H1 (cell line): ENCODE results near the gene GPR18.

Experiments
- CHD2 ChIP-seq: IDR thresholded peaks from 2 replicates; pipeline ENCODE4 v1.6.1; 2012; ENCODE audit warnings: low read length, improper control_type of control experiment
- FOSL1 ChIP-seq: IDR thresholded peaks from 2 replicates; pipeline ENCODE4 v1.6.1; 2011; ENCODE audit warnings: mild to moderate bottlenecking, low read depth, low read length, moderate library complexity; ENCODE audit not compliant: insufficient read depth
- KDM1A ChIP-seq: fragments of 200-600, 300-600 bp; sonication (generic); IDR thresholded peaks from 2 replicates; pipeline ENCODE4 v1.7.1; 2016; ENCODE audit warnings: mild to moderate bottlenecking, low read length, borderline replicate concordance
- POLR2A ChIP-seq, 2 experiments: IDR thresholded peaks; 1 replicate in 1 of 2; 2 replicates in 1 of 2; pipeline ENCODE4 v1.6.1; 2011; ENCODE audit warnings: low read depth in 2 of 2, low read length in 2 of 2, mild to moderate bottlenecking in 2 of 2; ENCODE audit errors: control extremely low read depth in 1 of 2
- POLR2AphosphoS5 ChIP-seq: IDR thresholded peaks from 2 replicates; pipeline ENCODE4 v1.6.1; 2011; ENCODE audit warnings: low read depth, low read length
- TBP ChIP-seq: IDR thresholded peaks from 2 replicates; pipeline ENCODE4 v1.6.1; 2011; ENCODE audit warnings: low read depth, low read length, improper control_type of control experiment
- TF ChIP-seq, protein P1 (sequence below), 3 experiments: IDR thresholded peaks; 1 replicate in 2 of 3; 2 replicates in 1 of 3; pipeline versions ENCODE4 v1.5.1 to v1.6.1; 2011; ENCODE audit warnings: low read length in 3 of 3, mild to moderate bottlenecking in 3 of 3, inconsistent platforms in 2 of 3, low read depth in 1 of 3, moderate library complexity in 1 of 3; ENCODE audit not compliant: insufficient read depth in 1 of 3; ENCODE audit errors: control extremely low read depth in 1 of 3

DNA sequence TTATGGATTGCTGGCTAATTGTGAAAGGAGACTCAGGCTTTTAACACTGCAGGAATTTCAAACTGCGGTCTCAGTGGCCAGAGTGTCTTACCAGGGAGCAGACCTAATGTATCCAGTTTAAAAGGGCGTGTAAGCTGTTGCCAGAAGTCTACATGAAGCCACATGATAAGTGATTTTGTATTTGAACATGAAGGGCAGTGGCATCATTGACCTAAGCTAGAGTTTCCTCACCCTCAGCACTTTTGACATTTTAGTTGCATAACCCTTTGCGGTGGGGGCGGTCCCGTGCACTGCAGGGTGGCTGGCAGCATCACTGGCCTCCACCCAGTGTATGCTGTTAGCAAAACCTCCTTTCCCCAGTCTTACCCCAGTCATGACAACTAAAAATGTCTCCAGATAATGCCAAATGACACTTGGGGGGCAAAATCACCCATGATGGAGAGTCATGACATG lies 23.7 kb upstream of the GPR18 start:
- TF ChIP-seq CHD2 (no peak), POLR2A (IDR thresholded peaks at IDR 0.05; ENCODE audit: control extremely low read depth in 1 of 2, low read depth in 2 of 2, low read length in 2 of 2) (no peak), KDM1A (no peak), TBP (no peak), POLR2AphosphoS5 (no peak), FOSL1 (no peak)
- TF ChIP-seq, protein P1, sequence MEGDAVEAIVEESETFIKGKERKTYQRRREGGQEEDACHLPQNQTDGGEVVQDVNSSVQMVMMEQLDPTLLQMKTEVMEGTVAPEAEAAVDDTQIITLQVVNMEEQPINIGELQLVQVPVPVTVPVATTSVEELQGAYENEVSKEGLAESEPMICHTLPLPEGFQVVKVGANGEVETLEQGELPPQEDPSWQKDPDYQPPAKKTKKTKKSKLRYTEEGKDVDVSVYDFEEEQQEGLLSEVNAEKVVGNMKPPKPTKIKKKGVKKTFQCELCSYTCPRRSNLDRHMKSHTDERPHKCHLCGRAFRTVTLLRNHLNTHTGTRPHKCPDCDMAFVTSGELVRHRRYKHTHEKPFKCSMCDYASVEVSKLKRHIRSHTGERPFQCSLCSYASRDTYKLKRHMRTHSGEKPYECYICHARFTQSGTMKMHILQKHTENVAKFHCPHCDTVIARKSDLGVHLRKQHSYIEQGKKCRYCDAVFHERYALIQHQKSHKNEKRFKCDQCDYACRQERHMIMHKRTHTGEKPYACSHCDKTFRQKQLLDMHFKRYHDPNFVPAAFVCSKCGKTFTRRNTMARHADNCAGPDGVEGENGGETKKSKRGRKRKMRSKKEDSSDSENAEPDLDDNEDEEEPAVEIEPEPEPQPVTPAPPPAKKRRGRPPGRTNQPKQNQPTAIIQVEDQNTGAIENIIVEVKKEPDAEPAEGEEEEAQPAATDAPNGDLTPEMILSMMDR (IDR thresholded peaks at IDR 0.05; ENCODE audit: control extremely low read depth in 1 of 3, insufficient read depth in 1 of 3, low read depth in 1 of 3, low read length in 3 of 3): no peak
